Head of caudate nucleus (tissue), 42 donors: Measurements from ENCODE around the gene SERPINE2.
A peak's percentile ranks its signal among the peaks of the same experiment; 100 is the strongest.
"Not testable (repeated sequence)": the region's sequence is repeated elsewhere in the genome, so short reads cannot be mapped to it uniquely, and the experiment has no call there.

ENCODE experiments used
- DNase-seq, 42 donors: peaks; one replicate each; pipeline versions ENCODE4 v3.0.0 to v3.0.0-alpha.2; 2020 to 2021; ENCODE audit warnings: mixed read lengths in 7 of 42
- intact Hi-C: fragments of 100-400 bp; cut with DNase I; formaldehyde crosslinking; loops from one replicate; pipeline ENCODE4 v1.15.0; 2022

Gene SERPINE2

GRCh38 chr2:224023188-224023587 lies 15.9 kb downstream of the SERPINE2 start:
- intact Hi-C loops, result no loop called here
- no peak for DNase-seq

GRCh38 chr2:224022486-224022885 lies 16.6 kb downstream of the SERPINE2 start:
- intact Hi-C loops, result no loop called here
- DNase-seq, result no peak

- intact Hi-C loops, result no loop called here
- no peak for DNase-seq
Measured at GRCh38 chr2:224020523-224020922, 18.6 kb downstream of the SERPINE2 start.

GRCh38 chr2:224017957-224018356 lies 21.1 kb downstream of the SERPINE2 start:
- intact Hi-C loops, result no loop called here
- DNase-seq, result no peak

- intact Hi-C loops, result no loop called here
- no peak for DNase-seq
Measured at GRCh38 chr2:224016963-224017362, 22.1 kb downstream of the SERPINE2 start.

GRCh38 chr2:224014336-224014735 lies 24.8 kb downstream of the SERPINE2 start:
- no peak for DNase-seq
- intact Hi-C loops, result no loop called here

GRCh38 chr2:224011837-224012236 lies 27.2 kb downstream of the SERPINE2 start:
- DNase-seq, result no peak
- intact Hi-C loops, result no loop called here

GRCh38 chr2:224009605-224010315 lies 29.3 kb downstream of the SERPINE2 start:
- DNase-seq, result no peak
- intact Hi-C loops, result no loop called here

GRCh38 chr2:224008702-224009261 lies 30.3 kb downstream of the SERPINE2 start:
- intact Hi-C loops, result no loop called here
- no peak for DNase-seq

GRCh38 chr2:224004105-224004695 lies 34.9 kb downstream of the SERPINE2 start:
- peak in 14 of 42 donors; percentile 4 to 56 (median 34) for DNase-seq
- intact Hi-C loops, result no loop called here

- intact Hi-C loops, DNase-seq: not testable (repeated sequence)
Measured at GRCh38 chr2:224000662-224001061, 38.4 kb downstream of the SERPINE2 start.

GRCh38 chr2:223999862-224000261 lies 39.2 kb downstream of the SERPINE2 start:
- no peak for DNase-seq
- intact Hi-C loops, result no loop called here

GRCh38 chr2:223998948-223999347 lies 40.1 kb downstream of the SERPINE2 start:
- DNase-seq, result no peak
- intact Hi-C loops, result no loop called here

GRCh38 chr2:223997938-223998337 lies 41.1 kb downstream of the SERPINE2 start:
- intact Hi-C loops, result no loop called here
- no peak for DNase-seq

GRCh38 chr2:223996391-223996790 lies 42.7 kb downstream of the SERPINE2 start:
- DNase-seq, result no peak
- intact Hi-C loops, result no loop called here

- DNase-seq, result no peak
- intact Hi-C loops, result loop anchor here (2.0 kb wide), 1 partner anchor 45 kb away; no protein-coding TSS in a partner anchor
Measured at GRCh38 chr2:223995569-223995968, 43.5 kb downstream of the SERPINE2 start.

- intact Hi-C loops, result loop anchor here (2.0 to 5.0 kb wide), 2 partner anchors 46 to 293 kb away; no protein-coding TSS in a partner anchor
- DNase-seq, result no peak
Measured at GRCh38 chr2:223994562-223995162, 44.4 kb downstream of the SERPINE2 start.

GRCh38 chr2:223993634-223994232 lies 45.4 kb downstream of the SERPINE2 start:
- peak in 40 of 42 donors; percentile 11 to 91 (median 72) for DNase-seq
- intact Hi-C loops, result loop anchor here (2.0 to 5.0 kb wide), 2 partner anchors 47 to 294 kb away; no protein-coding TSS in a partner anchor

GRCh38 chr2:223991611-223992010 lies 47.5 kb downstream of the SERPINE2 start:
- DNase-seq, result peak in 1 of 42 donors; percentile 47
- intact Hi-C loops, result loop anchor here (5.0 kb wide), 1 partner anchor 296 kb away; no protein-coding TSS in a partner anchor
